GM19099 (cell line): ENCODE data around the gene C16orf95.

Experiments
- POLR2A ChIP-seq: IDR thresholded peaks from 3 replicates; pipeline ENCODE4 v1.6.1; 2011; ENCODE audit warnings: low read depth; ENCODE audit not compliant: insufficient read length; ENCODE audit errors: extremely low read depth

The C16orf95 gene

GRCh38 chr16:87297918-87298631 is 19.1 kb downstream of the C16orf95 start:
- no peak for TF ChIP-seq POLR2A

GRCh38 chr16:87297407-87297806 is 19.8 kb downstream of the C16orf95 start:
- no peak for TF ChIP-seq POLR2A

GRCh38 chr16:87295661-87296531 is 21.3 kb downstream of the C16orf95 start:
- no peak for TF ChIP-seq POLR2A

- no peak for TF ChIP-seq POLR2A
These were observed 21.9 kb downstream of the C16orf95 start for GRCh38 chr16:87295259-87295658.

- TF ChIP-seq POLR2A, result no peak
These were observed 23.2 kb downstream of the C16orf95 start for GRCh38 chr16:87293990-87294389.

- no peak for TF ChIP-seq POLR2A
These were observed 25.2 kb downstream of the C16orf95 start for GRCh38 chr16:87291944-87292343.

GRCh38 chr16:87288753-87289362 is 28.3 kb downstream of the C16orf95 start:
- no peak for TF ChIP-seq POLR2A

GRCh38 chr16:87286839-87287626 is 30.2 kb downstream of the C16orf95 start:
- TF ChIP-seq POLR2A, result no peak

- no peak for TF ChIP-seq POLR2A
These were observed 33.0 kb downstream of the C16orf95 start for GRCh38 chr16:87284183-87284582.

GRCh38 chr16:87279094-87279658 is 38.0 kb downstream of the C16orf95 start:
- TF ChIP-seq POLR2A, result no peak

- TF ChIP-seq POLR2A, result no peak
These were observed 38.8 kb downstream of the C16orf95 start for GRCh38 chr16:87278191-87279093.

GRCh38 chr16:87276924-87277323 is 40.3 kb downstream of the C16orf95 start:
- no peak for TF ChIP-seq POLR2A

GRCh38 chr16:87276091-87276701 is 41.0 kb downstream of the C16orf95 start:
- no peak for TF ChIP-seq POLR2A

- TF ChIP-seq POLR2A, result no peak
These were observed 42.4 kb downstream of the C16orf95 start for GRCh38 chr16:87274794-87275193.
